Effector CD4-positive, alpha-beta T cell (primary cell): ENCODE measurements around the gene GNAI1.
"Not testable (repeated sequence)": the region's sequence is repeated elsewhere in the genome, so short reads cannot be mapped to it uniquely, and the experiment has no call there.

Experiments
- DNase-seq: peaks from one replicate; pipeline ENCODE4 v3.0.0-alpha.2; 2020

Gene GNAI1

GRCh38 chr7:80133361-80134114 is 1.1 kb upstream of the GNAI1 start:
- DNase-seq: no peak

- no peak for DNase-seq
Measured at GRCh38 chr7:80134115-80134535, 506 bp upstream of the GNAI1 start.

DNA sequence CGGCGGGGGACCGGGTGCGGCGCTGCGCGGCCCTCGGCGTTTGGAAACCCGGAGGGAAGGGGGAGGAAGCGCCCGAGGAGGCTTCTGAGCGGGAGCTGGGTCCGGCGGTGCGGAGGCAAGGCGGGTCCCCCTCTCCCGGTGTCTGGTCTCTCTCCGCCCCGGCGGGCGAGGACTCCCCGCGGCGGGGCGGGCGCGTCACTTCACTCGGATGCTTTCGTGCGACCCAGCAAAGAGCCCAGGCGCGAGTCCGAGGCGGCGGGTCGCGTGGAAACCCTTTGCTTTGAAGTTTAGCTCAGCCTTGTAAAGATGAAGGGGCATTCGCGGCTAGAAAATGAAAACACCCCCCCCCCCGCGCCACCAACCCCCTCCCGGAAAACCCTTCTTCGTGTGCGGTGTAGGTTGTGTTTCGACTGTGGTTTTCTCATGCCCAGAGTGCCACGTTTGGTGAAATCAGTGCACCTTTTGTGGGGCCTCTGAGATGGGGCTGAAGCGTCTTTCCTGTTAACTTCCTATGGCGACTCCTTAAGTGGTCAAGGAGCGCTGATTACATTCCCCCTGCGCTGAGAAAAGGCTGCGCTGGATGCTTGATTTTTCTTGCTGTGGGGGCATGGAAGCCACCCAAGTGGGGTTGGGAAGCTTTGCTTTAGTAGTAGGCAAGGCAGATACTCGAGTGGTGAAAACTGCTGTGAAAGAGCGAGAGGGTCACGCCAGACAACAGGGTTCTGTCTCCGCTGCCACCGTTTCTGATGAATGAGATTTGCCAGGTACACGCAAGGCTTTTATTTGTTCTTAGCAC is 876 bp downstream of the GNAI1 start:
- no peak for DNase-seq

- no peak for DNase-seq
Measured at GRCh38 chr7:80136261-80137055, 1.8 kb downstream of the GNAI1 start.

GRCh38 chr7:80137410-80137809 is 2.8 kb downstream of the GNAI1 start:
- DNase-seq: no peak

DNA sequence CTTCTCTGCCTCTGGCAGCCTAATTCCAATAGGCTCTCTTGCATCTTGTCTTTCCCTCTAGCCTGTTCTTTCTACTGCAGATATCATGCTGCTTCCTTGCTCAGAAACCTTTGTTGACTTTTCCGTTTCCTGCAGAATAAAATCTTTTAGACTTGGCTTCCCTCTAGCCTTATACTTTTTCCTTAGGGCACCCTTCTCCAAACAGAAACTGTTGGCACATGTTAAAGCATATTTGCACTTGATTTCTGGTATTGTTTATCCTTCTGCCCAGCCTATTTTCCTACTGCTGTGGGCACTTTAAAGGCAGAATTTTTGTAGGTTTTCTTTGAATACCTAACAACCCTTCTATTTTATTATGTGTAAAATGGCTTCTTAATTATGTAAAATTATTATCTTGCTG is 4.6 kb downstream of the GNAI1 start:
- no peak for DNase-seq

DNA sequence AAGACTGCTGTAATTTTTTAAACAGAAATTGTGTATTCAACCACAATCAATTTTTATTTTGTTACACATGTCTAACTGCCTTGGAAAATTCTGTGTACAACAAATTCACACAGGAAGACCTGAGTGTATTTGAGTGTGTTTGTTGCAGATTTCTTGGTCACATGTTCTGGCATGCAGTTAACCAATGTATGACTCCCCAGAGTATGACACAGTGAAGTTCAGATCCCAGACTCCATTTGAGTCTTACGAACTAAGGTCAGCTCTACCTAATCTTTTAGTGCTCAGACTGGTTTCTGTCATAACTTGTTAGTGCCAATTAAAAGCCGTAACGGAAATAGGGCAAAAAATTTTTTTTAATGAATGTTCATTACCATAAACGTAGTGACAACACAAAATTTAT is 5.8 kb downstream of the GNAI1 start:
- DNase-seq: no peak

- no peak for DNase-seq
Measured at GRCh38 chr7:80141376-80141775, 6.7 kb downstream of the GNAI1 start.

DNA sequence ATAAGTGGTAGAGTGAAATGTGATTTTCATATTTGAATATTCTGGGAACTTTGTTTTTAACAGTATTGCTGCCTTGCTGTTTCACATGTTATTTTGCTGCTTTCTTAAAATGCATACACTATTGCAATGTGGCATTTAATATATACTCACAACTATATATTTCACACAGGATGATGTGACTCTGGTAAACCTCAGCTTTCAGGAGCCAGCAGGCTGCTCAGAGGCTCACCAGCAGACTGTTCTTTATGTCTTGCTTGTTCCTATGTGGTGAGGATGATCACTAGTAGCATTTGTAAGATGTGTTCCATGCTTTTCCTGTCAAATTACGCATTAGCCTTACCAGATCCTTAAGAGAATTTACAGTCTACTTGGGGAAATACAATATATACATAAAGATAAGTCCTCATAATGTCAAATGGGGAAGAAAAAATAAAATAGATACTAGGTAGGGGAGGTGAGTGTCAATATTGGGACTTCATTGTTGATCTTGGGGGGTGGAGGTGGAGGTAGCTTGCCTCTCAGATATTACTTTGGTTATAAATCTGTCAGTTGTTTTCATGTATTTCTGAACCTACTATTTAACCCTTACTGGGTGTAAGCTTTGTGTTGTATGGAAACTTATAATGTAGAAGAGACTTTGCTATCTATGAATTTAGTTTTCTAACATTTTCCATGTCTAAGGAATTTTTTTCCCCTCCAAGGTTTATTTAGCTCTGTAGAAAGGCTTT is 8.4 kb downstream of the GNAI1 start:
- no peak for DNase-seq

- DNase-seq: no peak
Measured at GRCh38 chr7:80145780-80146422, 11.3 kb downstream of the GNAI1 start.

GRCh38 chr7:80146545-80147182 is 12.0 kb downstream of the GNAI1 start:
- no peak for DNase-seq

DNA sequence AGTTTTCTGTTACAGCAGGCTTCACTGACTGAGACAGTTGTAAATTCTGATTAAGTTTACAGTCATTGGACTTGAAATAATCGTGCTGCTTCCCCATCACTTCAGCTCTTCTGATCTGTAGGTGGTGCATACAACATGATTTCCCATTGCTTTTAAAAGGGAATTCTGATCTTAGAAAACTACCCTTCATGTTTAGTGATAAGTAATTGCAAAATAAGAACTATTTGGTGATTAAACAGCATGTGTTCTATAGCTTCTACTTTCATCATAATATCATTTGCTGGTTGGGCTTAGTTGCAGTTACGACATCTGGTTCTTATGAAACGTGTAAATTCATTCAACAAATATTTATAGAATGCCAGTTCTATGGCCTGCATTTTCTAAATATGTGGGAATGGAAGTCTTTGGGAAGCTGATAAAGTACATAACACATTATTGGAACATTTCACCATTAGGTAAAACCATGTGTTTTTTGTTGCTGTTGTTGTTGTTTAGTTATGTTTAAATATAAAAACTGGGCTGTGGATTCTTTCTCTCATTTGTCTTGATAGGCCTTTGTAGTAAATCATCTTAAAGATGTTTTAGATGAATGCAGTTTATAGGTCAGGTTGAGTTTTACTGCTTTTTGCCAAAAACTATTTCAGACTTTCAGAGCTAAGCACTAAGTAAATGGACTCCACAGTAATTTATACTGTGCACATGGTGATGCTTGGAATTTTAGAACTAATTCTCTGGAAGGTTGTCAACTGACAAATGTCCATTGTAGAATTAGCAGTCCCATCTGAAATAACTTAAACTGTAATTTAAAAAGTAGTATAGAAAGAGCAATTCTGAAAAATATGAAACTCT is 13.1 kb downstream of the GNAI1 start:
- no peak for DNase-seq

DNA sequence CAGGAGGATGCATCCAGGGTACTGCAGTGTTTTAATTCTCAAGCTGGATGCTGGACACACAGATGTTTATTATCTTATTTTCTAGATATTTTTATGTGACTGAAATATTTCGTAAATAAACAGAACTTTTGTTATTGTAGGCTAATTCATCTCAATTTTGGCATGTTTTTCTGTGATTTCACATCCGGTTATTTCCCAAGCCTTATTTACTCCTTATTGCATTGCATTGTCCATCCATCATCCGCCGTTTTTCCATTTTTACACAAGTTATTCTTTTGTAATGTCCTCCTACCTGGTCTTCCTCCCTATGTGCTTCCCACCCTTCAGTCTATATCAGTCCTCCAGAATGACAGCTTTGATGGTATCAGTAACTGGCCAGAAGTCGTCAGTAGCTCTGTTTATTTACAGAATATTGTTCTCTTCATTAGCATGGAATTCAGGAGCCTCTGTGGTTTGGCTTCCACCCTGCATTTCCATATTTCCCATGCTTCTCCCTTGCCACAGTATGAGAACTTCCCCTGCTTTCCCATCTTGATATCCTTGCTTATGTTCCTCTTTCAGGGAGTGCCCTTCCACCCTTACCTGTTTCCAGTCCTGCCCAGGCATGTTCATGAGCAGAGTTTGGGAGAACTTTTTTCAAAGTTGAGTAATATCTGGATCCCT is 16.1 kb downstream of the GNAI1 start:
- no peak for DNase-seq

GRCh38 chr7:80151274-80151665 is 16.6 kb downstream of the GNAI1 start:
- no peak for DNase-seq

- no peak for DNase-seq
Measured at GRCh38 chr7:80153446-80153845, 18.8 kb downstream of the GNAI1 start.

GRCh38 chr7:80154656-80155333 is 20.2 kb downstream of the GNAI1 start:
- DNase-seq: no peak

- no peak for DNase-seq
Measured at GRCh38 chr7:80155374-80155773, 20.7 kb downstream of the GNAI1 start.

DNA sequence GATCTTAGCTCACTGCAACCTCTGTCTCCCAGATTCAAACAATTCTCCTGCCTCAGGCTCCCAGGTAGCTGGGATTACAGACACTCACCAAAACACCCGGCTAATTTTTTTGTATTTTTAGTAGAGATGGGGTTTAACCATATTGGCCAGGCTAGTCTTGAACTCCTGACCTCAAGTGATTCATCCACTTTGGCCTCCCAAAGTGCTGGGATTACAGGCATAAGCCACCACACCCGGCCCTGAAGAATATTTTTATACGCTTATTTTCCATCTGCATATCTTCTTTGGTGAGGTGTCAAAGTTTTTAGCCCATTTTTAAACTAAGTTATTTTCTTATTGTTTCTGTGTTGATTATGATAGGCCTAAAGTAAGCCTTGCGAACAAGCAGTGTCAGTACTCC is 23.1 kb downstream of the GNAI1 start:
- not testable (repeated sequence) for DNase-seq

DNA sequence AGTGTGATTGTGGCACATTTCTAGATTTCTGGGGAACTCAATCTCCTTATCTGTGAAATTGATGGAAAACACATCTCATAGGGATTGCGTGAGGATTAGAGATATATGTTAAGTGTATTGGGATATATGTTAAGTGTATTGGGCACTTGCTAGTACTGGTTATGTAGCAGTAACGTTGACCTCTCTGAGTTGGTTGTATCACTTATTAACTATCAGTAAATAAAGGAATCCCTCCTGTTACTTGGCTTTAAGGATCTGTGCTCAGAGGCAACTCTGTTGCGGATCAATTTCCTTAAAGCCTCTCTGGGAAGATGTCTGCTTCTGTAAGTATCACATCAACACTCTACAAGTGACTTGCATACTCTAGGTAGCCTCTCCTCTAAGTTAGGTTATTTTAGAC is 25.2 kb downstream of the GNAI1 start:
- DNase-seq: no peak

- no peak for DNase-seq
Measured at GRCh38 chr7:80161466-80161865, 26.8 kb downstream of the GNAI1 start.
